ENCODE results near the gene TTC17.
"Not testable (repeated sequence)": the region's sequence is repeated elsewhere in the genome, so short reads cannot be mapped to it uniquely, and the experiment has no call there.

The TTC17 gene

DNA sequence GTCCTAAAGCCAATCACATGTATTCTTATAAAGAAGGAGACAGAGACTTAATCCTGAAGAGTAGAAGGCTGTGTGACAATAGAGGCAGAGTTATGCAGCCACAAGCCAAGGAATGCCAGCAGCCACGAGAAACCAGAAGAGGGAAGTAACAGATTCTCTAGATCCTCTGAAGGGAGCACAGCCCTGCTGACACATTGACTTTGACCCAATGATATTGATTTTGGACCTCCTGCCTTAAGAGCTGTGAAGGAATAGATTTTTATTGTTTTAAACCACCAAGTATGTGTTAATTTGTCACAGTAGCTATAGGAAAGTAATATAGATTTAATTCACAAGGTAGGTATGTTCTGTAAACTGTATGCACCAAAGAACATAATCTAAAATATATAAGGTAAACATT is 103.6 kb downstream of the TTC17 start:
- no peak for DNase-seq

DNA sequence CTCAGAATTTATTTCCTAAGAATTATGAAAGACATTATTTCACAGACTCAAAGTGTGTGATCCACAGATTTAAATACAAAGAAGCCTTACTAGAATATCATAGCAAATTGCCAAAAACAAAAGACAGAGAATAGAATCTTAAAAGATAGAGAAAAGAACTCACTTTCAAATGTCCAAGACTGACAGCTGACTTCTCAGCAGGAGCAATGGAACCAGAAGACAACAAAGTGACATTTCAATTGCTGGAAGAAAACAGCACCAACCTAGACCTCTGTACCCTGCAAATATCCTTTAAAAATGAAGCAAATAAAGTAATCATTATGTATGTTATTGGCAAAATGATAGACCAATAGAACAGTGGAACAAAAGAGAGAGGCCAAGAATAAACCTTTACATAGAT is 109.2 kb downstream of the TTC17 start:
- peak; percentile 14 for DNase-seq

GRCh38 chr11:43477491-43477890 is 118.8 kb downstream of the TTC17 start:
- DNase-seq: not testable (repeated sequence)

GRCh38 chr11:43486141-43486540 is 127.4 kb downstream of the TTC17 start:
- DNase-seq: no peak

DNA sequence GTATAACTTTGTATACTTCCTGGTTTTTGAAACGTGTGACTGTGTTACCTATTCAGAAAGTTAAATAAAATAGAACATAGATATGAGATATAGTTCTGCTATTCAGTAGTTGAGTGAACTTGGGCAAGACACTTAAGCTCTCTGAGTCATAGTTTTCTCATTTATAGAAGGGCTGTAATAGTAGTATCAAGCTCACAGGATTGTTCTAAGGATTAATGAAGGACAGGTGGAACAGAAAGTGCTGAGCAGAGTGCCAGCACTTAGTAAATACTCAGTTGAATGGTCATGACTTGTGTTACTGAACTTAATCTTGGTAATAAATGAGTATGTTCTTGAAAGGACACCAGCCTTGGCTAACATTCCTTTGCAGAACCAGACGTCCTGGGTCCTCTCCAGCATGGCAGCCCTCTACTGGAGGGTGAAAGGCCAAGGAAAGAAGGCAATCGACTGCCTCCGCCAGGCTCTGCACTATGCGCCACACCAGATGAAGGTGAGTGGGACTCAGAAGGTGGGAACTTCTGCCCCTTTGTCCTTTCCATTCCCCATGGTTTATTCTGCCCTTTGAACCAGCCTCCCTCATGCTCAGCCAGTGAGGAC is 131.2 kb downstream of the TTC17 start:
- DNase-seq: no peak

DNA sequence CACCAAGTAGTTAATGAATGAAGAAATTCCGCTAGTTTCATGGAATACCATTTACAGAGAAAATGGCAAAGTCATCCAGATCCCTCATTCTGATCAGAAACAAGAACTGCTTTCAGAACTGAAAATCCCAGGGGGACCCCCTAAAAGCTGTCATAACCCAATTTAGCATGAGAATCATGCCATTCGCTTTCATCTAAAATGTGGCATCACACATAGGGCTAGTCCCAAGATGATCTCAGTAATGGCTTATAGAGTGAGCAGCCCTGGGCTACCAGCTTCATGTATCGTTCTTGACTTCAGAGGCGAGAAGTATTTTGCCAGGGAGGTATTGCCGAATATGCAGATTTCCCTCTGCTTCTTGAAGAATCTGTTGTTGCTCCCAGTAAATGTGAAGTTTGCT is 134.0 kb downstream of the TTC17 start:
- no peak for DNase-seq

GRCh38 chr11:43493431-43493830 is 134.7 kb downstream of the TTC17 start:
- DNase-seq: no peak

- DNase-seq: no peak
Measured at GRCh38 chr11:43497144-43497543, 138.4 kb downstream of the TTC17 start.

- no peak for DNase-seq
Measured at GRCh38 chr11:43498561-43498960, 139.8 kb downstream of the TTC17 start.

DNA sequence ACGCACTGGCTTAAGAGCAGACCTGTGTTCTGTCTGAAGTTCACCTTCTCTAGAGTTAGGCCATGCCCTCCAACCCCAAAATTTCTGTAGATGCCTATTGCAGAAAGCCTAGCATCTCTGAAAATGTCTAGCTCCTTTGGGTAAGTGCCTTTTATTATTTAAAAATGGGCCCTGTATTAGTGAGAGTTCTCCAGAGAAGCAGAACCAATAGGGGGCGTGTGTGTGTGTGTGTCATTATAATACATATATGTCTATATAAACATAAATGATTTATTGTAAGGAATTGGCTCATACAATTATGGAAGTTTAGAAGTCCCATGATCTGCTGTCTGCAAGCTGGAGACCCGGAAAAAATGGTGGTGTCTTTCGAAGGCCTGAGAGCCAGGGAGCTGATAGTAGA is 144.7 kb downstream of the TTC17 start:
- DNase-seq: peak; percentile 27

GRCh38 chr11:43504316-43504950 is 145.7 kb downstream of the TTC17 start:
- peak; percentile 35 for DNase-seq

GRCh38 chr11:43505171-43505570 is 146.5 kb downstream of the TTC17 start:
- DNase-seq: no peak

- no peak for DNase-seq
Measured at GRCh38 chr11:43507171-43507570, 148.5 kb downstream of the TTC17 start.

GRCh38 chr11:43508511-43508918 is 149.8 kb downstream of the TTC17 start:
- peak; percentile 36 for DNase-seq

DNA sequence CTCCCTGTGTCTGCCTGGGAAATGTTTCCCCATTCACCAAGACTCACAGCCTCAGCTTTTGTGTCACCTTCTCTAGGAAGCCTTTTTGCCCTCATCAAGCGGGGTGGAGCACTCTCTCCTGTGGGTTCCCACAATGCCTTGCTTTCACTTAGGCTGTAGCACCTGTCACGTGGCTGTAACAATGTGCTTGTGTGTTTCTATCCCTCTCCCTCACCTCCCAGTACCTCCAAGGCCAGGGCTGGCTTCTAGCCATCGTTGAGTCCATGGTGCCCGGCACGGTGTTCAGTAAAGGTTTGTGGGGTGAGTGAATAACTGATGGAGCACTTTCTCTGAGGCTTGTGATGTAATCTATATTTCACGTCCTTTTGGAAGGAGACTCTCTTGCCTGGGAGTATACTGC is 153.2 kb downstream of the TTC17 start:
- DNase-seq: no peak

GRCh38 chr11:43515090-43515489 is 156.4 kb downstream of the TTC17 start:
- peak; percentile 31 for DNase-seq

GRCh38 chr11:43516316-43516850 is 157.7 kb downstream of the TTC17 start:
- no peak for DNase-seq

GRCh38 chr11:43517518-43517917 is 158.8 kb downstream of the TTC17 start:
- no peak for DNase-seq

- DNase-seq: no peak
Measured at GRCh38 chr11:43518408-43519160, 159.9 kb downstream of the TTC17 start.

GRCh38 chr11:43521471-43521870 is 162.8 kb downstream of the TTC17 start:
- DNase-seq: no peak

DNA sequence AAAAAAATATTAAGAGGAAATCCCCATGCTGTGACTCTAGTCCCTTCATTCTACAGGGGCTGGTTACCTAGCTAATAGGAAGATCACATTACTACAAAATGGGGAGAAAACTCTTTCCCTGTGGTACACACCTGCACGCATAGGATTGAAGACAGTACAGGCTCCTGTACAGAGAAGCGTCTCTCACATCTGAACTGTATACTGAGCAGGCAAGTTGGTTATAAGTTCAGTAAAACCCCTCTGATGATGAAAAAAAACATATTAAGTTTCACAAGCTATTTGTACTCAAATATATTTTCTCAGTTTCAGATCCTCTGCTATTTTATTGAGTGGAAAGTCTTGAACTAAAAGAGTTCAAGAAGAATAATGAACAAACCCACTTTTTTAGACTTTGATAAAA is 164.9 kb downstream of the TTC17 start:
- DNase-seq: no peak

DNA sequence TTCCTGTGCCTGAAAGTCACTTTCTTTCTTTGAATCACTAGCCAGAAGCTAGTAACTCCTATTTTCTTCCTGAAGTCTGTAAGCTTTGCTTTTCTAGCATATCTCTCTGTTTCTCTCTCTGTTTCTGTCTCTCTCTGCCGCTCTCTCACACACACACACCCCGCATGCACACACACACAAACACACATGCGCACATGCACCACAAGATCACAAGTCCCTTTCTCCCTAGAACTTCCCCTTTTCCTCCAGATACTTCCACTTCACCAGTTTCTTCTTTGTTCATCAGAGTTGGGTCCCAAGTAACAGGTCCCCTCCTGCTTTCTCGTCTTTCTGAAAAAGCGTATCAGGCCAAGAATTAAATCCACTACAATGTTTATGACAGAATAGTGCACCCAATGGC is 173.3 kb downstream of the TTC17 start:
- DNase-seq: no peak

DNA sequence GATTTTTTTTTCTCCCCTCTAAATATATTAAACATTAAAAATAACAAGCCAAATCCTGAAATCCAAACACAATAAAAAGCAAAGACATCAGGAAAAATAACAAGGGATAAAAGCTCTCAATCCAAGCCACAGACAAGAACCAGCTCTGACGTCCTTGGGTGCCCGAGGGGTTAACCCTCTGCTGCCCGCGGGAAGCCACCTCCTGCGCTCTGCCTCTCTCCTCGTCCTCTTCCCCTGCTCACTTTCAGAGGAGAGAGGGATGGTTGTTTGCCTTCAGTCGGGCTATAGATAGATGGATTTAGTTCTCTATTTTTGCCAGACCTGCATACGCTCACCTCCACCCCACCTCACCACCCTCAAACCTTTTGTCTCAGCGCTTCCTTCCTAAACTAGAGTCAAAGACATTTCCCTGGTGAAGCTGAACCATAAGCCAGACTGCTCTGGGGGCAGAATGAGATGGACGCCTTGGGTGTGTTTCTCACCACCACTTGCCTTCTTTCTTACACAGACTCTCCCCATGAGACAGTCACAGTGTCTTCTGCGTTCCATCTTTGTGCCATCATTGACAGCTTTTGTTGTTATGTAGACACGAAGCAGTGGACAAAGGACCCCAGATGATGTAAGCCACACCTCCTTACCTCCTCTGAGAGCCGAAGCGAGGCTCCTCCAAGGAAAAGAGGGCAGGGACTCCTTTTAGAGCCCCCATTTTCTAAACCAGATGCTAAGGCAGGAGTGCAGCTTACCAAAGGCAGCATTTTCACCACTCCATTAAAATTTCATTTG is 179.3 kb downstream of the TTC17 start:
- DNase-seq: no peak

Measured in hematopoietic multipotent progenitor cell treated with erythropoietin and hydrocortisone succinate and interleukin-3 and kit ligand, for 4 days (in vitro differentiated cells).